Skeletal muscle cell (primary cell): ENCODE measurements around the gene SEC63.
A peak's percentile ranks its signal among the peaks of the same experiment; 100 is the strongest.
"Not testable (repeated sequence)": the region's sequence is repeated elsewhere in the genome, so short reads cannot be mapped to it uniquely, and the experiment has no call there.

Experiments
- DNase-seq: peaks from one replicate; pipeline ENCODE4 v3.0.0-alpha.2; 2010; ENCODE audit warnings: low read depth
- H3K4me3 ChIP-seq: 2 replicates; pipeline ENCODE4 v1.5.1; 2011; ENCODE audit warnings: low read depth, mild to moderate bottlenecking, control low read depth, low read length, moderate library complexity

SEC63 gene

GRCh38 chr6:107977283-107977682 is 19.3 kb upstream of the SEC63 start:
- DNase-seq: no peak

GRCh38 chr6:107976155-107976783 is 18.3 kb upstream of the SEC63 start:
- H3K4me3 ChIP-seq: no peak overlapping the region

More at GRCh38 chr6:107977283-107977682, 19.3 kb upstream of the SEC63 start:
- H3K4me3 ChIP-seq: no peak overlapping the region

GRCh38 chr6:107973594-107973993 is 15.6 kb upstream of the SEC63 start:
- DNase-seq: no peak
- no peak overlapping the region for H3K4me3 ChIP-seq

More at GRCh38 chr6:107976155-107976783, 18.3 kb upstream of the SEC63 start:
- DNase-seq: no peak

GRCh38 chr6:107972413-107973096 is 14.5 kb upstream of the SEC63 start:
- DNase-seq: no peak
- H3K4me3 ChIP-seq: no peak overlapping the region

DNA sequence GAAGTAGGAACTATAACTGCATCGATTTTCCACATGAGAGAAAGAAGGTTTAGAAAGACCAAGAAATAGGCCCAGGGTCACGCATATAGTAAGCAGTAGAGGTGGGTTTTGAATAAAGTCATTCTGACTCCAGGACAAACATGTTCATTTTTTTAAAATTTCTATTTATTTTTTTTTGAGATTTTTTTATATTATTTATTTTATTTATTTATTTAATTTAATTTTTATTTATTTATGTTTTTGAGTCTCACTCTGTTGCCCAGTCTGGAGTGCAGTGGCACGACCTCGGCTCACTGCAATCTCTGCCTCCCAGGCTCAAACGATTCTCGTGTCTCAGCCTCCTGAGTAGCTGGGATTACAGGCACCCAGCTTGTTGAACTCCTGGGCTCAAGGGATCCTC is 13.2 kb upstream of the SEC63 start:
- DNase-seq: no peak
- H3K4me3 ChIP-seq: no peak overlapping the region

DNA sequence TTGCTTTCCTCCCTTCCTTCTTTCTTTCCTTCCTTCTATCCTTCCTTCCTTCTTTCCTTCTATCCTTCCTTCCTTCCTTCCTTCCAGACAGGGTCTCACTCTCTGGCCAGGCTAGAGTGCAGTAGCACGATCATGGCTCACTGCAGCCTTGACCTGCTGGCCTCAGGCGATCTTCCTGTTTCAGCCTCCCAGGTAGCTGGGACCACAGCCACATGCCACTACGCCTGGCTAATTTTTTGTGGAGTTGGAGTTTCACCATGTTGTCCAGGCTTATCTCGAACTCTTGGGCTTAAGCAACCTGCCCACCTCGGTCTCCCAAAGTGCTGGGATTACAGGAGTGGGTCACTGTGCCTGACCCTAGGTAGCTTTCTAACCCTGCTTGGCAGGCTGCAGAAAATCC is 12.2 kb upstream of the SEC63 start:
- no peak overlapping the region for H3K4me3 ChIP-seq
- no peak for DNase-seq

- no peak for DNase-seq
- no peak overlapping the region for H3K4me3 ChIP-seq
Observed at GRCh38 chr6:107968081-107968480, 10.1 kb upstream of the SEC63 start.

- no peak overlapping the region for H3K4me3 ChIP-seq
- DNase-seq: no peak
Observed at GRCh38 chr6:107965746-107966145, 7.7 kb upstream of the SEC63 start.

GRCh38 chr6:107962723-107963122 is 4.7 kb upstream of the SEC63 start:
- H3K4me3 ChIP-seq: no peak overlapping the region
- no peak for DNase-seq

DNA sequence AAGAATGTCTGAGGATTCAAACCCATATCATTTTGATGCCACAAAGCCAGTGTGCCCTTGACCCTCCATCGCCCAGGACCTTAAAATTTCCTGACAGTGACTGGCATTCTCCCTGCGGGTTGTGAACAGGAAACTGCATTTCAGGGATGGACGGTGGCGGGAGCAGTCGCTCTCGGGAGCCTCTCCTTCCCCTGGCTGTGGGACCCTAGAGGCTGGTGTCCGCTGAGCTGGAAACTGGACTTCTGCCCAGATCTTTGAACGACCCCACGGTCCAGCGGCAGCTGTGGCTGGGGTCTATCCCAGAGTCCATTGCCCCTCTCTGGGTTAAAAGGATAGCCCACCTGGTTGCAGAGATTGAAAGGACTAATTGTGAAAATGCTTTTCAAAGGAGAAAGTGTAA is 1.4 kb upstream of the SEC63 start:
- H3K4me3 ChIP-seq: no peak overlapping the region

DNA sequence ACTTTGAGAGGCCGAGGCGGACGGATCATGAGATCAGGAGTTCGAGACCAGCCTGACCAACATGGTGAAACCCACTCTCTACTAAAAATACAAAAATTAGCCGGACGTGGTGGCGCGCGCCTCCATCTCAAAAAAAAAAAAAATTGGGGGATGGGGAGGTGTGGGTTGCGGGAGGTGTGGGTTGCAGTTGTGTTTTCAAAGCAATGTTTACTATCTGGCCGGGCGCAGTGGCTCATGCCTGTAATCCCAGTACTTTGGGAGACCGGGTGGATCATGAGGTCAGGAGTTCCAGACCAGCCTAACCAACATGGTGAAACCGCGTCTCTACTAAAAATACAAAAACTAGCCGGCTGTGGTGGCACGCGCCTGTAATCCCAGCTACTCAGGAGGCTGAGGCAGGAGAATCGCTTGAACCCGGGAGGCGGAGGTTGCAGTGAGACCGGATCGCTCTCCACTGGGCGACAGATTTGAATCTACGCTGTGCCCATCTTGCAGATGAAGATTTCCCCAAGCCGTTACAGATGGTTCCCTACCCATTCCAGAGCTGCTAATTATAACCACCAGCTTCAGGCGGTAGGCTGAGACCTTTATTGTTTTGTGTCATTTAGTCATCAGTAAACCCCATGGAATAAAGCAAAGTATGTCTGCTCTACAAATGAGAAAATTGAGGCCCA is 818 bp upstream of the SEC63 start:
- not testable (repeated sequence) for DNase-seq

More for the DNA sequence above, 1.4 kb upstream of the SEC63 start:
- no peak for DNase-seq

GRCh38 chr6:107957308-107957908 is 600 bp downstream of the SEC63 start:
- DNase-seq: peak; percentile 48

More for the DNA sequence above, 818 bp upstream of the SEC63 start:
- H3K4me3 ChIP-seq: peak overlapping the region; percentile 77

GRCh38 chr6:107956586-107957307 is 1.3 kb downstream of the SEC63 start:
- DNase-seq: peak; percentile 36
- H3K4me3 ChIP-seq: peak overlapping the region; percentile 77

More at GRCh38 chr6:107957308-107957908, 600 bp downstream of the SEC63 start:
- H3K4me3 ChIP-seq: peak overlapping the region; percentile 77

GRCh38 chr6:107956181-107956580 is 1.8 kb downstream of the SEC63 start:
- H3K4me3 ChIP-seq: peak overlapping the region; percentile 77
- no peak for DNase-seq

GRCh38 chr6:107953858-107954414 is 4.1 kb downstream of the SEC63 start:
- H3K4me3 ChIP-seq, DNase-seq: not testable (repeated sequence)

GRCh38 chr6:107943626-107944439 is 14.2 kb downstream of the SEC63 start:
- no peak for DNase-seq

DNA sequence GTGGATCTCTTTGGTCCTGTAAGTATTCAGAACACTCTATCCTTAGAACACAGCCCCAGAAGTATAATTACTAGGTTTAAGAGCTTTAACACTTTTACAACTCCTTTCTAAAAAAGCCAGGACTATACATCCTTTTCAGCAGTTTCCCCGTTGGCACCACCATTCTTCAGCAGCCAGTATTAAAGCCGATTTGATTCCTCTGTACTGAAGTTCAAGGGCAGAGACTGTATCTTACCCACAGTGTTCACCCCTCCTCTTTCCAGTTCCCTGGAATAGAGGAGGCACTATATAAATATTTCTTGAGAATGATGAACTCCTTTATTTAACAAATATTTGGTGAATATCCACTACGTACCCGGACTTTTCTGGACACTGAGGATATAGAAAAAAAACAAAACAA is 15.9 kb downstream of the SEC63 start:
- H3K4me3 ChIP-seq: no peak overlapping the region
- no peak for DNase-seq

More at GRCh38 chr6:107943626-107944439, 14.2 kb downstream of the SEC63 start:
- no peak overlapping the region for H3K4me3 ChIP-seq

DNA sequence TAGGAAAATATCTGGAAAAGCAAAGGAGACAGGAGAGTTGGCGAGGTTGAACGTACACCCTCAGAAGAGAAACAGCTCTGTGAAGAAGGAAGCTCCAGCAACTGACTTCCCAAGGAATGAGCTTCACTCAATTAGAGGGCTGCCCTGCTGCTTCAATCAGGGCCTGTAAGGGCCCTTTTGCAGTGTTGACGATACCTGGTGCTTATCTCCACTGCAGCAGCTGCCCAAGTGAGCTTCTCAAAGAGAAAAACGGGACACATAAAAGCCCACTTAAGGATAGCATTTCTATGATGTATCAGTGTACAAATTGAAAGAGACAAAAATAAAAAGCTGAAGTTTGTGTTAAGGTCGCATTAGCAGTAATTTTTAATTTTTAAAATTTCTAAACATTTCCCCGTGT is 16.4 kb downstream of the SEC63 start:
- H3K4me3 ChIP-seq: no peak overlapping the region
- no peak for DNase-seq
